Measurements from ENCODE around the gene NIPA2. TPM values are rescaled to one million over a fixed set of nuclear protein-coding genes. Genes with fewer than 3 reads are reported as not detected.

The NIPA2 gene
- total RNA-seq, 1 donor from 2014 or later, result 71.2 TPM

GRCh38 chr15:22902981-22903380 lies 64.5 kb downstream of the NIPA2 start:
- intact Hi-C loops (cut with micrococcal nuclease), result no loop called here

GRCh38 chr15:22903427-22903826 lies 65.0 kb downstream of the NIPA2 start:
- peaks cover 8% of the 10 kb centered on the region for H3K4me1 Mint-ChIP-seq (ENCODE audit: low read depth)
- intact Hi-C loops (cut with micrococcal nuclease), result no loop called here
- H3K27me3 Mint-ChIP-seq (ENCODE audit: insufficient read depth), result no peaks in the 10 kb centered on the region
- no peak overlapping the region for H3K27ac Mint-ChIP-seq
- no peak for DNase-seq (ENCODE audit: low spot score)
- no peak overlapping the region for H3K4me3 Mint-ChIP-seq
- no peaks in the 10 kb centered on the region for H3K9me3 Mint-ChIP-seq
- H3K36me3 Mint-ChIP-seq (ENCODE audit: low read depth), result peaks cover 9% of the 10 kb centered on the region

More at GRCh38 chr15:22902981-22903380, 64.5 kb downstream of the NIPA2 start:
- Mint-ChIP-seq H3K36me3 (ENCODE audit: low read depth) (peaks cover 6% of the 10 kb centered on the region), H3K9me3 (no peaks in the 10 kb centered on the region), H3K27me3 (ENCODE audit: insufficient read depth) (no peaks in the 10 kb centered on the region), H3K4me1 (ENCODE audit: low read depth) (peaks cover 8% of the 10 kb centered on the region), H3K27ac (no peak overlapping the region), H3K4me3 (no peak overlapping the region)
- no peak for DNase-seq (ENCODE audit: low spot score)

DNA sequence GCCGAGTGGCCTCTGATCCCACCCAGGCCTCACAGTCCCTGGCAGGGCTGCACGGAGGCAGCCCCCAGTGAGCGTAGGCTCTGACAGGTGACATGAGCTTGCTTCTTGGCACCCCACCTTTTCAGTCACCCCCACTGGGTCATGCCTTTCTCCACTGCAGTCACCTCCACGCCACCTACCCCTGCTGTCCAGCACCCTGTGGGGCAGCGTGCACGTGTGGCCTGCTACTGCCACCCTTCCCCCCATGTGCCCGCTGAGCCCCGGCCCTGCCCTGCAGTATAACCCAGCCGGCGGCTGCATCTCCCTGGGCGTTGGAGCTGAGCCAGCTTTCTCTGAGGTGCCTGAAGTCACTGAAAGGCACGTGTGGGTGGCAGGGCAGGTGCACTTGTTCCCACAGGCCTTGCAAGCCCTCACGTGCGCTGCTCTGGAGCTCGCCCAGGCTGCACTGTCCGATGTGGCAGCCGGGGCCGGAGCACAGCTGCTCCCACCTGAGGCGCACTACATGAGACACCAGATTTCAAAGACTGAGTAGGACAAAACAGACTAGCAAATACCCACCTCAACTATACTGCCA lies 65.6 kb downstream of the NIPA2 start:
- intact Hi-C loops (cut with micrococcal nuclease), result no loop called here

DNA sequence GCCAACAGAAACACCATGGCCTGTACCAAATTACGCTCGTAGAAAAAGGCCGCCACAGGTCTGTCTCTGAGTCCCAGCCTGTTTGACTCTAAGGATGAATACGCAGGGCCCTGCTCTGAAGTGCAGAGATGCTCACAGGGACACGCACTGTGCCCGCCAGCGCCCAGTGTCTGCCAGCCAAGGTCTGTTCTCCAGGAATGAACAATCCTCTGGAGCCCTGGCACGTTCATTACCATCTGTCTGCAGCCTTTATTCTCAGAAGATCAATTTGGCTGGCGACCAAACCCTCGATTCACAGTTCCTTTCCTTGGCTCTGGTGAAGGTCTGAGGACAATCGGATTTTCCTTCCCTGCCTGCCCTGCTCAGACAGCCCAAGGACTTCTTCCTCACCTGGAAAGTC lies 66.3 kb downstream of the NIPA2 start:
- no peak overlapping the region for H3K27ac Mint-ChIP-seq
- H3K27me3 Mint-ChIP-seq (ENCODE audit: insufficient read depth), result no peaks in the 10 kb centered on the region
- H3K9me3 Mint-ChIP-seq, result no peaks in the 10 kb centered on the region
- H3K36me3 Mint-ChIP-seq (ENCODE audit: low read depth), result peaks cover 14% of the 10 kb centered on the region
- DNase-seq (ENCODE audit: low spot score), result no peak
- no peak overlapping the region for H3K4me3 Mint-ChIP-seq
- no peaks in the 10 kb centered on the region for H3K4me1 Mint-ChIP-seq (ENCODE audit: low read depth)
- intact Hi-C loops (cut with micrococcal nuclease), result no loop called here

More for the DNA sequence above, 65.6 kb downstream of the NIPA2 start:
- Mint-ChIP-seq H3K9me3 (no peaks in the 10 kb centered on the region), H3K27ac (no peak overlapping the region), H3K36me3 (ENCODE audit: low read depth) (peaks cover 11% of the 10 kb centered on the region), H3K4me1 (ENCODE audit: low read depth) (peaks cover 5% of the 10 kb centered on the region), H3K4me3 (no peak overlapping the region), H3K27me3 (ENCODE audit: insufficient read depth) (no peaks in the 10 kb centered on the region)
- no peak for DNase-seq (ENCODE audit: low spot score)

DNA sequence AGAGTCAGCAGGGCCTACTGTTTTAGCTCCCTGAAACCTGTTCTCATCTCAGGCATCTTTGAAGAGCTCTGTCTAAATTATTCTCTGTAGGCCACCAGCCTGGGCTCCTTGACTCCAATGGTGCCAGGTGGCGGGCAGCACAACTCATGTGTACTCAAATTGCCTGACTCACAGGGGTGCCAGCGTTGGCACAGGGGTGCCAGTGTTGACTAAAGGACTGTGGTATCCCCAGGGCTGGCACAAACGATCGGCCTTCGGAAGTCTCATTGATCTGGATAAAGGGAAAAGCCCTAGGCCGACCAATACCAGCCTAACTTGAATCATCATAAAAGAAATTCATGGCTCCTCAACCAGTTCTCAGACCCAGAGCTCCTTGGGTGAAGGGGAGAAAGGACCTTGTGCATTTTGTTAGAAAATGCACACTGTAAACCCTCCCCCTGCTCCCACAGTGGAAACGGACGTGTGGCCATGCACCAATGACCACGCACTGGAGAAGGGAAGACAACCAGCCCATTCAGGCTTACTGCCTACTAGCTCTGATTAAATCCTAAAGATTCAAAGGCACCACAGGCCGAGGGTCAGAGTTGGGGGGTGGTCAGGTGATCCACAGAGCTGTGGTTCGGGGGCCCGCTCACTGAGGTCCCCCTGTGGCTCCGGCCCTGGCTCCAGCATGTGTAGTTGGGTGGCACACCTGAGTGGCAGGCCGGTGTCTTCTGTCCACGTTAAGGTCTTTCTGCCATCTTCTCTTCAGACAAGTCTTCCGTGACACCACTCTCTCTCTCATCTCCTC lies 68.9 kb downstream of the NIPA2 start:
- Mint-ChIP-seq H3K4me1 (ENCODE audit: low read depth) (no peaks in the 10 kb centered on the region), H3K27ac (no peak overlapping the region), H3K9me3 (no peaks in the 10 kb centered on the region), H3K27me3 (ENCODE audit: insufficient read depth) (no peaks in the 10 kb centered on the region), H3K36me3 (ENCODE audit: low read depth) (peaks cover 18% of the 10 kb centered on the region), H3K4me3 (no peak overlapping the region)
- intact Hi-C loops (cut with micrococcal nuclease), result no loop called here
- no peak for DNase-seq (ENCODE audit: low spot score)

DNA sequence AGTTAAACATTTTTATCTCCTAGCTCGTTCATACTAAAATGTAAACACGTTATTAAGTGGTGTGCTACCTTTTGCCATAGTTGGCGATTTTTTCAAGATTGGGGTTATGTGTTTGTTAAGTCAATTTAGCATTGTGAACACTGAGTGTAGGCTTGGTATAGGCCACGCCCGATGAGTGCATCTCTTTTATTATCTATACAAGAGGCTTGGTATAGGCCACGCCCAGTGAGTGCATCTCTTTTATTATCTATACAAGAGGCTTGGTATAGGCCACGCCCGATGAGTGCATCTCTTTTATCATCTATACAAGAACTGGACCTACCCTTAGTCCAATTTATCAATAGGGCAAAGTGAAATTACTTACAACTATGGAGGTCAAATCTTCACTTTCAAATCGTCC lies 70.4 kb downstream of the NIPA2 start:
- intact Hi-C loops (cut with micrococcal nuclease), result no loop called here

DNA sequence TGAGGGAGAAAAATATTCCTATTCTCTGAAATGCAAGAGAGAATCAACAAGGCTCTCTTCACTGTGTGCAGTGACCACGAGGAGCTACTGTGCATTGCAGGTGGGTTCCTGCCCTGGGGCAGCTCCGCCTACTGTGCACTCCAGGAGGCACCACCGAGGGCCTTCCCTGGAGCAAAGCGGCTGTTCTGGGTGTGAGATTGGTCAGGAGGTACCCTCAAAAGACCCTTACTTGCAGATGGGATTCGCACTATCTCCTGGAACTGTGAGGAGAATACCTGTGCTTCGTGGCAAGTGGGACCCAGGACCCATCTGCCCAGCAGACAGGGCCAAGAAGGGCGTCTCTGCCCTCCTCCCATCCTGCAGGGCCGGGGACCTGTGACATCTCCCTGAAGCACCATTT lies 72.8 kb downstream of the NIPA2 start:
- no peak overlapping the region for H3K27ac Mint-ChIP-seq
- H3K36me3 Mint-ChIP-seq (ENCODE audit: low read depth), result peaks cover 20% of the 10 kb centered on the region
- intact Hi-C loops (cut with micrococcal nuclease), result no loop called here
- DNase-seq (ENCODE audit: low spot score), result no peak
- H3K4me3 Mint-ChIP-seq, result no peak overlapping the region
- H3K27me3 Mint-ChIP-seq (ENCODE audit: insufficient read depth), result no peaks in the 10 kb centered on the region
- H3K4me1 Mint-ChIP-seq (ENCODE audit: low read depth), result no peaks in the 10 kb centered on the region
- H3K9me3 Mint-ChIP-seq, result no peaks in the 10 kb centered on the region

More for the DNA sequence above, 70.4 kb downstream of the NIPA2 start:
- Mint-ChIP-seq H3K4me3 (no peak overlapping the region), H3K27ac (no peak overlapping the region), H3K4me1 (ENCODE audit: low read depth) (no peaks in the 10 kb centered on the region), H3K27me3 (ENCODE audit: insufficient read depth) (no peaks in the 10 kb centered on the region), H3K9me3 (no peaks in the 10 kb centered on the region), H3K36me3 (ENCODE audit: low read depth) (peaks cover 18% of the 10 kb centered on the region)
- no peak for DNase-seq (ENCODE audit: low spot score)

DNA sequence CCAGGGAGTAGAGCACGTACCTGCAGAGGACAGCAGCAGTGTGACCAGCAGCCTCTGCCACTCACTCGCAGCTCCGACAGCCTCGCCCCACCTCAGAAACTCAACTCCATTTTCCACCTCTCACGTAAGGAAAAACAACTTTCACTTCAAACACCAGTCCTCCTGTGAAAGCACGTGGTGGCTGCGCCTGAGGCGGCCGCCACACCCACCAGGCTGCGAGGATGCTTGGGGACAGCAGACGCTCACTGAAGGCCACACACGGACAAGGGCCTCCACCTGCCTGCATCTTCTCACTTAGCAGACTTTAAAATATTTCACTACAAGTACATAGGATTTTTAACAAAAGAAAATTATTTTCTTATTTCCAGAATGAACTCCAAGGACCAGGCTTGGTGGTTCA lies 73.8 kb downstream of the NIPA2 start:
- Mint-ChIP-seq H3K9me3 (no peaks in the 10 kb centered on the region), H3K27ac (no peak overlapping the region), H3K4me1 (ENCODE audit: low read depth) (no peaks in the 10 kb centered on the region), H3K4me3 (no peak overlapping the region), H3K27me3 (ENCODE audit: insufficient read depth) (no peaks in the 10 kb centered on the region), H3K36me3 (ENCODE audit: low read depth) (peaks cover 21% of the 10 kb centered on the region)
- DNase-seq (ENCODE audit: low spot score), result no peak
- intact Hi-C loops (cut with micrococcal nuclease), result no loop called here

DNA sequence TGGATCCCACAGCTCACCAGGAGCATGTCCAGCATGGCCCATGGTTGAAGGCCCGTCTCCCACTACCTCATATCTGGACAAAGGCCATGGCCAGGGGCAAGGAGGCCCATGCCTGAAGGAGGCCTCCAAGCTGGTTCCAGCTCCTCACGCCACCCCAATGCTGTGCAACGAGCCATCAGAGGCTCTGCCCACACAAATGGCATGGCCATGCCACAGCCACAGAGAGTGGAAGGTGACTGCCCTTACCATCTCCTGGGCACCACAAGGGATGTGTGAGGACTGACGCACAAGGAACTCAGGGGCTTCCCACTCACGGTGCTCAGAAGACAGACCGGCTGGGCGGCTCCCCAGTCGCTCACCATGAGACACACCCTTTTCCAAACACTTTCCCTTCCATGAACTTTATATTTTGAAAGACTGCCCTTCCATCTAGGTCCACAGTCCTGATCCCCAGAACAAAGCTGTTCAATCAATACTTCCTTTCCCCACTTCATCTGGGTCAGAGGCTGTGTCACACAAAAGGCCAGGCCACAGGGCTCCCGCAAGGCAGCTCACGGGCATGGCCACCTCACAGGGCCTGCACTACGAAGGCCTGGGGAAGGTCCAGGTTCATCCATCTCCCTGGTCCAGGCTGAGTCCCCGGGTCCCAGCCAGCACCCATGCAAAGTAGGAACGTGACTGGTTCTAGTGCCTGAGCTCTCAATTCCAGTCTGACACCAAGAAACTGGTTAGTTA lies 75.3 kb downstream of the NIPA2 start:
- Mint-ChIP-seq H3K27me3 (ENCODE audit: insufficient read depth) (no peaks in the 10 kb centered on the region), H3K9me3 (no peaks in the 10 kb centered on the region), H3K4me1 (ENCODE audit: low read depth) (no peaks in the 10 kb centered on the region), H3K36me3 (ENCODE audit: low read depth) (peaks cover 14% of the 10 kb centered on the region), H3K4me3 (no peak overlapping the region), H3K27ac (no peak overlapping the region)
- DNase-seq (ENCODE audit: low spot score), result no peak
- intact Hi-C loops (cut with micrococcal nuclease), result no loop called here

DNA sequence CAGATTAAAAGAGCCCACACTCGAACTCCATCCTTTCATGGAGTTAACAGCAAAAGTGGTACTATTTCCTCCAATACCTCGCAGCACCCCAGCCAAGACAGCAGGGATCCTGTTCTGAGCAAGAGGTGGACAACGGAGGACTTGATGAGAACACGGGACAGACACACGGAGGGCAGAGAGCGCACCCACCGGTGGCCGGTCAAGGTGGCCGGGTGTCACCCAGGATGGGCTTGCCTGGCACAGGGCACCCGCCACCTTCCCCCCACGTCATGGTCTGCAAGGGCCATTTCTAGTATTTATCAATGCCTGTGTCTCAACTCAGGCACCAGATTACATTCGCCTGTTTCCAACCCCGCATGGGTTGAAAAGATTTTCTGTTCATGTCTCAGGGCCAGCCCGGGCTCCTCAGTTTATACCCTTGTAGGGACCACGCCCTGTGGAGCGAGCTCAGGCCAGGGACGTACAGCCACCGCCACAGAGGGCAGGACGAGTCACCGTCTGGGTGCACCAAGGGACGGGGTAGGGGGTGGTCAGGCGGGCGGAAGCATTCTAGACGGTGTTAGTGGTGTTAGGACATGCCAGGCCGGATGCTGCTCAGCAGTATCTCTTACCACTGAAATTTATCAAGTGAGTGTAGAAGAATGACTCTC lies 77.5 kb downstream of the NIPA2 start:
- Mint-ChIP-seq H3K27ac (no peak overlapping the region), H3K27me3 (ENCODE audit: insufficient read depth) (no peaks in the 10 kb centered on the region), H3K9me3 (no peaks in the 10 kb centered on the region), H3K4me3 (no peak overlapping the region), H3K4me1 (ENCODE audit: low read depth) (no peaks in the 10 kb centered on the region), H3K36me3 (ENCODE audit: low read depth) (peaks cover 4% of the 10 kb centered on the region)
- no peak for DNase-seq (ENCODE audit: low spot score)
- intact Hi-C loops (cut with micrococcal nuclease), result no loop called here

DNA sequence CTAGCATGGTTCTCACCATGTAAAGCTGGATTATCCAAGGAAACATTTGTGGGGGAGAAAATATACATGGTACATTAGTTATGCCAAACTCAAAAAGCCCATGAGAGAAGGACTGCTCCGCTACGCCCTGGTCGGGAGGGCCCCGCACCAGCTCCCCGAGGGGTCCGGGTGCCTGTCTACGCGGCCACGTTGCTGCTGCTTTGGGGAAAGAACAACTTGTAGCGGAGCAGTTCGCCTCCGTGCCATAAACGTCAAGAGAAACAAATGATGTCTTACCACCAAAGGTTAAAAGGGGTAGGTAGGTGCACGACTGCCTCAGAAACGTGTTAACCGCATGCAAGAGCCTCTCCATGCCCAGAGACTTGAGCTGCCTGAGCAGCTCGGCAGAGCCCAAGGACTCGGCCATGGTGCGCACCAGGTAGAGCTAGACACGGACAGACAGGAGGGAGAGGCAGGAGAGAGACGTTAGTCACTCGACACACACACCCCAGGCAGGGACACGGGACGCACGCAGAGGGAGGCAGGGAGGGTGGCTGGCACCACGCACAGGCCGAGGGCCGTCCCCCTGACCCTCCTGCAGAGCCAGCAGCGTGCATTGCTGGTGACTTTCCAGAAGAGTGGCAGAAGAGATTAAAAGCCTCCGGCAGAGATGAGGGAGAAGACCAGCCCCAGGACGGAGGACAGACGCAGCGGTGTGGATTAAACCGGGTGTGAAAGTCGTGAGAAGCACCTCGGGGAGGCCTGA lies 78.3 kb downstream of the NIPA2 start:
- Mint-ChIP-seq H3K4me3 (no peak overlapping the region), H3K36me3 (ENCODE audit: low read depth) (peaks cover 5% of the 10 kb centered on the region), H3K4me1 (ENCODE audit: low read depth) (no peaks in the 10 kb centered on the region), H3K27me3 (ENCODE audit: insufficient read depth) (no peaks in the 10 kb centered on the region), H3K9me3 (no peaks in the 10 kb centered on the region), H3K27ac (no peak overlapping the region)
- intact Hi-C loops (cut with micrococcal nuclease), result no loop called here
- no peak for DNase-seq (ENCODE audit: low spot score)

DNA sequence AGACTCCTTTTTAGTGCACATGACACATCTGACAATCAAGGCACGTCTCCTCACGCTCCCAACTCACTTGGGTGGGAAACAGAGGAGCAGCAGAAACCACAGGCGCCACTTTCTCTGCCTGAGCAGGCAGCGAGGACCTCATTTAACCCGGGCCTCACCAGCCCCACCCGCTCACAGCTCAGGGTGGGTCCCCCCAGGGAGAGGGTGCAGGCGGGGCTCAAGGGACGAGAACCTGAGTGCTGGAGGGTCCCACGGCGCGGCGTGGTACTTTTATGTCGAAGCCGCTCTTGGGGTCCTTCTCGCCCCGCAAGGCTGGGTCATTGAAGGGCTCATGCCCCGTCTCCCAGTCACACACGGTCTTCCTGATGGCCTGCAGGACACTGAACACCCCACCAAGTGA lies 79.1 kb downstream of the NIPA2 start:
- Mint-ChIP-seq H3K27me3 (ENCODE audit: insufficient read depth) (no peaks in the 10 kb centered on the region), H3K27ac (no peak overlapping the region), H3K4me1 (ENCODE audit: low read depth) (no peaks in the 10 kb centered on the region), H3K36me3 (ENCODE audit: low read depth) (peaks cover 5% of the 10 kb centered on the region), H3K9me3 (no peaks in the 10 kb centered on the region), H3K4me3 (no peak overlapping the region)
- DNase-seq (ENCODE audit: low spot score), result no peak
- intact Hi-C loops (cut with micrococcal nuclease), result no loop called here

Data from activated T-helper 1 cell treated with anti-CD3 and anti-CD28 coated beads, Interleukin-12 subunit alpha, Interleukin-12 subunit beta, Interleukin-2, Interleukin-4 antibody, amounts not matched to agents 30 ng/mL and 10 ng/mL and 1 ng/mL, durations not matched to agents 14 hours and 24 hours and 36 hours (primary cell).